ENCODE measurements around the gene MAMDC2.

- TF ChIP-seq CTCF (IDR thresholded peaks at IDR 0.05) = no peak
- TF ChIP-seq POLR2AphosphoS5 (IDR thresholded peaks at IDR 0.05) = no peak
Observed at GRCh38 chr9:70147651-70148050, 104.0 kb downstream of the MAMDC2 start.
